SU-DHL-6 (cell line): ENCODE measurements around the gene CRIM1.

Experiments
- CTCF ChIP-seq: fragments of 200-600 bp; sonication (generic); IDR thresholded peaks from one replicate; pipeline ENCODE4 v1.5.1; 2017; ENCODE audit warnings: antibody characterized with exemption, mild to moderate bottlenecking, low read length, moderate library complexity; ENCODE audit not compliant: insufficient read depth, poor library complexity, severe bottlenecking
- EZH2phosphoT487 ChIP-seq: fragments of 200-600 bp; sonication (generic), shearing (Covaris generic); conservative IDR thresholded peaks from 2 replicates; pipeline ENCODE4 v1.6.1; 2018; ENCODE audit warnings: mild to moderate bottlenecking, antibody characterized with exemption, low read length, moderate library complexity, mixed read lengths

DNA sequence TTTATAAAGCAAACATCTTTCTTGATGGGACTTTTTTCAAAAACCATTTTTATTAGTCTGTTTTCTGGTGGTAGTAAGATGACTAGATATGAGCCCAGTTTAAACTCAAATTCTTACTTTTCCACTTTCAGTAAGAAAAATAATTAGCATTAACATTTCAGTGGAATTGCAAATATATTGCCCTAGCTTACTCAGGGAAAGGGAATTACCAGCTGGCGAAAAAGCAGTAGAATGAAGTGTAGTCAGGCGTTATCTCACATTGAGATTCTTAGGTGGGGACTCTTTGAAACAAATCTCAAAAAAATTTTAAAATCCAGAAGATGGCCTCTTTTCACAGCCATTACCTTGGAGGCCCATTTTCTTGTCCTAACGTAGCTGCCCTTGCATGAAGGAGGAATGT, 65.8 kb downstream of the CRIM1 start:
- TF ChIP-seq CTCF, result no peak
- no peak for TF ChIP-seq EZH2phosphoT487
